ENCODE data around the gene ANKRD24.
"Not testable (repeated sequence)": the region's sequence is repeated elsewhere in the genome, so short reads cannot be mapped to it uniquely, and the experiment has no call there.

Gene ANKRD24

DNA sequence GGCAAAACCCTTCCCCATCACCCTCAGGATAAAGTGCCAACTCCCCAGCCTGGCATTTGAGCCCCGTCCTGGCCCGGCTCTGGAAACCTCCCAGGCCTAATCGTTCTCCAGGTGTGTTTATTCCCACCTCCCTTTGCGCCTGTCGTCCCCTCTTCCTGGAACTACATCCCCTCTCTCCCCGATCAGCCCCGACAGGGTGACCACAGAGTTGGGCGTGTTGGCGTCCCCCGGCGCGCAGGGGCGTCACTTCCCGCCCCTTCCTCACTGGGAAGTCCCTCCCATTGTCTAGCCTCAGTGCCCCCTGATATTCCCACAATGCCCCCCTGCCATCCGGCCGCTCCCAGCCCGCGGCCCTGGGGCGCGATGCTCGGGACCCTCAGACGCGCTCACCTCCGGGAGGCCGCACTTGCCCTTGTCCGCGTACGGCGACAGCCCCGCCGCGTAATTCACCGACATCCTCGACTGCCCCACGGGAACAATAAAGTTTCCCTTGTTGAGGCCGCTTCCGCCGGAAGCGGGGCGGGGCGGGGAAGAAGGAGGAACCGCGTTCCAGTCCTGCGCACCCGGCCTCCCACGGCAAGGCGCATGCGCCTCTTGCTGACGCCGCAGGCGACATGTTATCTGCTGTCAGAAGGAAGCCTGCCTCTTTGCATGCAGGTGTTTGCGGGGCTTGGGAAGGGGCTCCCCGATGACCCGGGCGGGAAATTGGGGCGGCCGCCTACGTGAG, at the start of gene ANKRD24, which contains the start of gene SIRT6:
Gene ANKRD24 (plus strand): TSS at position 606 of the 727 bp plus-strand sequence. CDS start 3,737 bp downstream, outside the sequence.
Gene SIRT6 (minus strand): TSS at position 480 of the 727 bp plus-strand sequence. CDS start 24 bp downstream, at position 456.
- DNase-seq, result peak; percentile 97

DNA sequence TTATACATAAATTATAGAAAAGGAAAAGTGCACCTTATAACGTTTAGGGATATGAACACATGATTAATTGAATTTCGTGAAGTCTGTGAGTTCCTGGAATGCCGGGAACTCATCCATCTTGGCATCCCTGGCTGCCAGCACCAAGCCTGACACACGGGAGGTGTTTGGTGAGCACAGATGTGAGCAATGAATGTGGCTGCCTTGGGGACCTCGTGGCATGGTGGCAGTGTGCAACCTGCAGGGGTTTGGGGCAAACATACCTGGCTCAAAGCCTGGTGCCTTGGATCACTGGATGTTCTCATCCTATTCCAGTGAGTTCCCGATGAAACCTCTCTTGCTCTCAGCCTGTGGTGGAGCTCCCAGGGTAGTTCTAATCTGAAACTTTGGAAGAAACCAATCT, 48.1 kb upstream of the ANKRD24 start:
- DNase-seq, result no peak

DNA sequence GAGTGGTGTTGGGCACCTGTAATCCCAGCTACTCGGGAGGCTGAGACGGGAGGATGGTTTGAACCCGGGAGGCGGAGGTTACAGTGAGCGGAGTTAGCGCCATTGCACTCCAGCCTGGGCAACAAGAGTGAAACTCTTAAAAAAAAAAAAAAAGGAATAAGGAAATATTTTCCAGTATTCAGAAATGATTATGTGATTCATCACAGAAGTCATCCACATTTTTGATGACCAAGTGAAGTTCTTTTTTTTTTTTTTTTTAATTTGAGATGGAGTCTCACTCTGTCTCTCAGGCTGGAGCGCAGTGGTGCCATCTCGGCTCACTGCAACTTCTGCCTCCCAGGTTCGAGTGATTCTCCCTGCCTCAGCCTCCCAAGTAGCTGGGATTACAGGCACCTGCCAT, 47.1 kb upstream of the ANKRD24 start:
- not testable (repeated sequence) for DNase-seq

DNA sequence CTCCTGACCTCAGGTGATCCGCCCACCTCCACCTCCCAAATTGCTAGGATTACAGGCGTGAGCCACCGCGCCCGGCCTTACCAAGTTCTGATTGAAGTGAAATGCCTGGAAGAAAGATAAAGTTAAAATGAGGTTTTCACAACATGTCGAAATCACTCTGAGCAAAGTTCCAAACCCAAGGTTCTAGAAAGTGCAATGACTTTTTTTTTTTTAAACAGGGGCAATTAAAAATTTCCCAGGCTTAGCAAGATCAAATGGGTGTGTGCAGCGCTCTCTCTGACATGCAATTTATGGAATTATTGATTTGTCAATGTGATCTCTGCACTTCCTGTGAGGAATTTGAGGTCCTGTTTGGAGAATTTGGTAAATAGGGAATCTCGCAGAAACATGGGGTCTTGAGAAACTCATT, 45.8 kb upstream of the ANKRD24 start:
- DNase-seq, result no peak

DNA sequence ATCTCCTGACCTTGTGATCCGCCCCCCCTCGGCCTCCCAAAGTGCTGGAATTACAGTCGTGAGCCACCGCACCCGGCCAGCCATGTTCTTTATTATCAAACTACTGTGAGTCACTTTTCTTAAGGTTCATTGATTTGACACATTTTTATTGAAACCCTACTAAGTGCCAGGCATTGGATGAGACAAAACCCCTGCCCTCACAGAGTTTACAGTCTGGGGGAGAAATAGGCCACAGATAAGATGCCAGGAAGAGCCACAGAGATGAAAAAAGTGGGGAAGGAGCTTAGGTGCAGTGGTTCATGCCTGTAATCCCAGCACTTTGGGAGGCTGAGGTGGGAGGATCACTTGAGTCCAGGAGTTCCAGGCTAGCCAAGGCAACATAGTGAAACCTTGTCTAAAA, 44.0 kb upstream of the ANKRD24 start:
- DNase-seq, result no peak

DNA sequence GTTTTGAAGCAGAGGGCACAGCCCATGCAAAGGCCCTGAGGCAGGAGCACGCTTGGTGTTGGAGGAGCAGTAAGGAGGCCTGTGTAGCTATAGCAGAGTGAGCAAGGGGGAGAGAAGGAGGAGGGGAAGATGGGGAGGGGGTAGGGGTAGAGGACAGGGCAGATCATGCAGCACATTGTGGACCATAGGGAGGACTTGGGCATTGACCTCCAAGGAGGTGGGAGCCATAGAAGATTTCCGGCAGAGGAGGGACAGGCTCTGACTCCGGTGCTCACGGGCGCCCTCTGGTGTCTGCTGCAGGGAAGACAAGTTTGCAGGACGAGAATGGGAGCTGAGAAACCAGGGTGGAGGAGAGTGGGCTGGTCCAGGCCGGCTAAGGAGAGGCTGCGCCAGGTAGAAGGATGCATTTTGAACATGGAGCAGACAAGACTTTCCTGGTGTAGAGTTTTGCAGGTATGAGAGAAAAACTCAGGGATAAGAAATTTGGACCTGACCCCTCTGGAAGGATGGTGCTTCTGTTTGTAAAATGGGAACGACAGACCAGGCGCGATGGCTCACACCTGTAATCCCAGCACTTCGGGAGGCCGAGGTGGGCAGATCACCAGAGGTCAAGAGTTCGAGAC, 42.8 kb upstream of the ANKRD24 start:
- peak; percentile 86 for DNase-seq

DNA sequence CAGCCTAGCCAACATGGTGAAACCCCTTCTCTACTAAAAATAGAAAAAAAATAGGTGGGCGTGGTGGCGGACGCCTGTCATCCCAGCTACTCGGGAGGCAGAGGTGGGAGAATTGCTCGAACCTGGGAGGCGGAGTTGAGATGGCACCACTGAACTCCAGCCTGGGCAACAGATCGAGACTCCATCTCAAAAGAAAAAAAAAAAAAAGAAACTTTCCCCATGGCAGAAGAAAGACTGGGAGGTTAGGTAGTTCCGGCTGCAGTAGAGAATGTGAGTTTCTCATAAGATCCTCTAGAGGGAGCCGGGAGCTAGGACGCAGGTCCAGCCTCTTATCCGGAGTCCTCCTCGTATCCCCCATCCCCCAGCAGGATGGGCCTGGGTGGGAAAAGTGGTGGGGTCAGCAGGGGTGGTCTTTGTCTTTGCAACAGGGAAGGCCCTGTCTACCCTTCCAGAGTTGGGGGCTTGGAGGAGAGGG, 42.2 kb upstream of the ANKRD24 start:
- DNase-seq, result peak; percentile 90

DNA sequence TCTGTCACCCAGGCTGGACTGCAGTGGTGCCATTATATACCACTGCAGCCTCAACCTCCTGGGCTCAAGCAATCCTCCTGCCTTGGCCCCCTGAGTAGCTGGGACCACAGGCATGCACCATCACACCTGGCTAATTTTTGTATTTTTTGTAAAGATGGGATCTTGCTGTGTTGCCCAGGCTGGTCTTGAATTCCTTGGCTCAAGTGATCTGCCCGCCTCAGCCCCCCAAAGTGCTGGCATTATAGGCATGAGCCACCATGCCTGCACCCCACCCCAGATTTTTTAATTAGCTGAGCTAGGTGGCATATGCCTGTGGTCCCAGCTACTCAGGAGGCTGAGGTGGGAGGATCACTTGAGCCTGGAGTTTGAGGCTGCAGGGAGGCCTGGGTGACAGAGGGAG, 39.6 kb upstream of the ANKRD24 start:
- not testable (repeated sequence) for DNase-seq

DNA sequence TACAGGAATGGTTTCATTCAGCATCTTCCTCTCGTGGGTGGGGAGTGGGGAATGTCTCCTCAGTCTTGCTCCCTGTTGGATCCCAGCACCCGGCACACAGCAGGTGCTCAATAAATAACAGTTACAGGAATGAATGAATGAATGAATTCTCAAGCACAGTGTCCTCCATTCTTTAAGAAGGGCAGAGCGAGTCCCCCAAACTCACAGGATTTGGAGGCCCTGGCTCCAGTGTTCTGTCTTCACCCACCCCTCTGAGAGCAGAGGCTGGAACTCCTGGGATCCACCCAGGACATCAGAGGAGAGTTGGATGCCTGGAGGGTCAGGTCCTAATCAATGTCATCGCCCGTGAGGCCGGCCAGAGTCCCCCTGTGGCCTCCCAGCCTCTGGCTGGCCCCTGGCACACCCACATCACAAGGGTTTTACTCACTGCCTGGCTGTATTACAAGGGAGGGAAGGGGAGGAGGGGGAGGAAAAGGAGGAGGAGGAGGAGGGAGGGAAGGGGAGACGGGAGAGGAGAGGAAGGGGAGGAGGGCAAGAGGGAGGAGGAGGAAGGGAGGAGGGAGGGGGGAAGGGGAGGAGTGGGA, 37.7 kb upstream of the ANKRD24 start:
- DNase-seq, result no peak

DNA sequence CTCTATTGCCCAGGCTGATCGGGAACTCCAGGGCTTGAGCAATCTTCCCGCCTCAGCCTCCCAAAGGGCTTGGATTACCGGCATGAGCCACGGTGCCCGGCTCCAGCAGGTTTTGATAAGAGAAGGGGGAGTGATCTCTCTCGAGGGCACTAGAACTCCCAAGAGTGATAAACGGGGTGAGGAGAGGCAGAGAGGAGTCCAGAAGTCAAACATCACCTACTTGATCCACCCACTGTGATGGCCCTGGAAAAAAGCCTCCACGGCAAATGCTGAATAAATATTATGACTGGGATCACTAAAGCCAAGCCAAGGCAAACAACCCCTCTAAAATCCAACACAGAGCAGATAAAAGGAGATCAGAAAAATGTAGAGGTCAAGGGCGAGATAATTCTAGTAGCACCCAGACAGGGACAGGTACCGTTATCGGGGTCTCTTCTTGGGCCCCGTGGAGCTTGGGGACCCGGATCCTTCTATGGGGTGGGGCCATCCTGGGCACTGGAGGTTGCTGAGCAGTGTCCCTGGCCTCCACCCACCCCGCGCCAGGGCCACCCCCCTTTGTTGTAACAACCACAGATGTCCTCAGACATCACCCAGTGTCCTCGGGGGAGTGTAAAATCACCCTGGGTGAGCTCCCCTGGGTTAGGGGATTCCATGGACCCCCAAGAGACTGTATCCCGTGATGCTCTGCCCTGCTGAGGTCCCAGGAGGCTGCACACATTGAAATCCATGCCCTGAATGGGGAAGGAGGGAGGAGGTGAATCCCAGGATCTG, 32.8 kb upstream of the ANKRD24 start:
- DNase-seq, result no peak

DNA sequence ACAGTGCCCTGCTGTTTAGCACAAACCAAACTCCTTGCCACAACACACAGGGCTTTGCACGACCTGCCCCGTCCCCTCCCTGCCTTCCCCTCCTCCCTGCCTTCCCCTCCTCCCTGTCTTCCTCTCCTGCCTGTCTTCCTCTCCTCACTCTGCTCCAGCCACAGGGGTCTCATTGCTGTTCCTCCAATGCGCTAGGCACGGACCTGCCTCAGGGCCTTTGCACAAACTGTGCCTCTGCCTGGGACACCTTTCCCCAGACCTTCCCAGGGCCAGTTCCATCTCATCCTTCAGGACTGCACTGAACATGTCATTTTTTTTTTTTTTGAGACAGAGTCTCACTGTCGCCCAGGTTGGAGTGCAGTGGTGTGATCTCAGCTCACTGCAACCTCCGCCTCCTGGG, 30.9 kb upstream of the ANKRD24 start:
- no peak for DNase-seq

DNA sequence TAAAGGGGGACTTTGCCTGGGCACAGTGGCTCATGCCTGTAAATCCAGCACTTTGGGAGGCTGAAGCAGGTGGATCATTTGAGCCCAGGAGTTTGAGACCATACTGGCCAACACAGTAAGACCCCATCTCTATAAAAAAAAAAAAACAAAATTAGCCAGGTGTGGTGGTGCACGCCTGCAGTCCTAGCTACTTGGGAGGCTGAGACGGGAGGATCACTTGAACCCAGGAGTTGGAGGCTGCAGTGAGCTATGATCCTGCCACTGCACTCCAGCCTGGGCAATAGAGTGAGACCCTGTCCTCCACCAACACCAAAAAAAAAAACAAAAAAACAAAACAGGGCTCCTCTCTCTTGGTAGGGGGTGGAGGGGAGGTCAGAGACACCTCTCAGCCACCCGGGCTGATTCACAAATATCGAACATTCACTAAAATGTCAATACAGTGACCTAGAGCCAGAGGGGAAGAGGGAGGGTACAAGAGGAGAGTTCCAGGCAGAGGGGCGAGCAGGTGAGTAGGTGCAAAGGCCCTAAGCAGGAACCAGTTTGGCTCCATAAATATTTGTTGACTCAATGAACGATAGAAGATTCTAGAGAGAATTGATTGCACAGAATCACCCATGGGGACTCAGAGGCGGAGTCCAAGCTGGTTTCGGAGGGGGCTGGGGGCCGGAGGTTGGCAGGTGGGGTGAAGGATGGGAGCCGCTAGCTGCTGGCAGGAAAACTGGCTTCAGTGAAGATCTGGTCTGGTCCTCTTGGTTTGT, 30.1 kb upstream of the ANKRD24 start:
- DNase-seq, result no peak

DNA sequence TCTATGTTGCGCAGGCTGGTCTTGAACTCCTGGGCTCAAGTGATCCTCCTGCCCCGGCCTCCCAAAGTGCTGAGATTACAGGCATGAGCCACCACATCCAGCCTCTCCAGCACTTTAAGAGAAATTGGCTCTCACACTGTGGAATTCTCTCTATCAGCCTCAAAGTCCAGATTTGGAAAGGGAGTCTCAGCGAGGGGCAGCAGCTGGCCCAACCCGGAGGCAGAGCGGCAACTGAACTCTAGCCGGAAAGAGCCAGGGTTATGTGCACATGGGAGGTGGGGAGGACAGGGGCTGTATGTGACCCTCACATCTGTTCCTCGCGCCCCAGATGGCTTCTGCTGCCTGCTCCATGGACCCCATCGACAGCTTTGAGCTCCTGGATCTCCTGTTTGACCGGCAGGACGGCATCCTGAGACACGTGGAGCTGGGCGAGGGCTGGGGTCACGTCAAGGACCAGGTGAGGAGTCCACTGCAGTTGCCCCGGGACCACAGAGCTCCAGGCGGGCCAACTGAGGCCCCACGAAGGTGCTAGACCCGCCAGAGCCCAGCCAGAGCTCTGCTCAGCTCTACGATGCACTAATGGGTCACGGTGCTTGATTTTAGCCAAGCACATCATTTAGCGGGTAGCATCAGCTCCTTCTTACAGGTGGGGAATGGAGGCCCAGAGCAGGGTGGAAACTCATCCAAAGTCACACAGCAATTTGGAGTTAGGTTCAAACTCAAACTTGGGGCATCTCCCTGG, 27.7 kb upstream of the ANKRD24 start:
- DNase-seq, result no peak

DNA sequence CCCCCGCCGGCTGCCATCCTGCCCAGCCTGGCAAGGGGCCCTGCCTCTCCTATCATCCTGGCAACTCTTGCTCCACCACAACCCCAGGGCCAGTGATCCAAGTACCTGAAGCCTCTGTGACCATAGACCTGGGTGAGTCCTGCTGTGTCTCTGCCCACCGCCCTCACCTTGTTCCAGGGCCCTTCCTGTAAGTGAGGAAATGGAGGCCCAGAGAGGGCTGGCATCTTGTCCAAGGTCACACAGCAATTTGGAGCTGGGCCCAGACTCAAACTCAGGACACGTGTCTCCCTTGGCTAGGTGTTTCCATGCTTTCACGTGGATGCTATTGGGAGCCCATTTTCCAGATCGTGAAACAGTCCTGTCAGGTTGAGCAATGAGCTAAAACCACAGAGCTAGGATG, 25.3 kb upstream of the ANKRD24 start:
- no peak for DNase-seq

DNA sequence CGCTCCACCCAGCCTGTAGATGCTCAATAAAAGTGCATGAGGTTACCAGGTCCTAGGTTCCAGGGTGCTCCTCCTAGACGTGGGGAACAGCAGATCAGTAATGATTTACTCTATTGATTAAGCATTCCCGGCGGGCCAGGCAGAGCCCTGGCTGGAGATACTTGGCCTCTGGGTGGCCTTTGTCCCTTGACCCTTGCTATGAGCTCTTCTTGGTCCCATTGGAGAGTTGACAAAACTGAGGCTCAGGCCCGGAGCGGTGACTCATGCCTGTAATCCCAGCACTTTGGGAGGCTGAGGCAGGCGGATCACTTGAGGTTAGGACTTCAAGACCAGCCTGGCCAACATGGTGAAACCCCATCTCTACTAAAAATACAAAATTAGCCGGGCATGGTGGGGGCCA, 24.5 kb upstream of the ANKRD24 start:
- DNase-seq, result not testable (repeated sequence)

DNA sequence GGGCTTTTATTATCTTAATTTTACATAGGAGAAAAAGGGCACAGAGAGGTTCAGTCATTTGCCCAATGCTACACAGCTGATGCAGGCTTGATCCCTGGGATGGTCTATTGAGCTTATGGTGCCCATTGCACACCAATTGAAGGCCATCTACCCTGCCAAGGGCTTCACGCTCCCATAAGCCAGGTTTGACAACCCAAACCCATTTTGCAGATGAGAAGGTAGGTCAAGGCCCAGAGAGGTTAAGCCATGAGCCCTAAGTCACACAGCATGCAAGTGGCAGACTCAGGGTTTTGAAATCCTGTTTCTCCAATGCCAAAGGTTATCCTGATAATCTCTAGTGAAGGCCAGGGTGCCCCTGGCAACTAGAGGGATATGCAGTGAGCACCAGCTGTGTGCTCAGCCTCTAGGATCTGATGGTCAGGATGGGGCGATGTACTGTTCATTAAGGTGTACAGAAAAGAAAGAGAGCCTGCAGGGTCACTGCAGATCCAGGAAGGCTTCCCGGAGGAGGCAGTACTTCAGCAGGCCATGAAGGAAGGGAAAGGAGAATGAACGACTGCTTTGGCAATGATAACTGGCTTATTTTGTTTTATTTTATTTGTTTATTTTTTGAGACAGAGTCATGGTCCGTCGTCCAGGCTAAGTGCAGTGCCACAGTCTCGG, 20.9 kb upstream of the ANKRD24 start:
- no peak for DNase-seq

DNA sequence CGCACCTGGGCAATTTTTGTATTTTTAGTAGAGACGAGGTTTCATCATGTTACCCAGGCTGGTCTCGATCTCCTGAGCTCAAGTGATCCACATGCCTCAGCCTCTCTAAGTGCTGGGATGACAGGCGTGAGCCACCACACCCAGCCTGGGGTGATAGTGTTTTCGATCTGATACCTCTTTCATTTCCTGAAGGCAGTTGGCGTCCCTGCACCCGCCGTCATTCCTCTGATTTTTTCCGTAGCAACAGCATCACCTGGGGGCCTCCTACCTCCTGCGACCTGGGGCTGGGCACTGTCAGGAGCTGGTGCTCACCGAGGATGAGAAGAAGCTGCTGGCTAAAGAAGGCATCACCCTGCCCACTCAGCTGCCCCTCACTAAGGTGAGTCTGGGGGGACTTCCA, 18.2 kb upstream of the ANKRD24 start:
- DNase-seq, result no peak

DNA sequence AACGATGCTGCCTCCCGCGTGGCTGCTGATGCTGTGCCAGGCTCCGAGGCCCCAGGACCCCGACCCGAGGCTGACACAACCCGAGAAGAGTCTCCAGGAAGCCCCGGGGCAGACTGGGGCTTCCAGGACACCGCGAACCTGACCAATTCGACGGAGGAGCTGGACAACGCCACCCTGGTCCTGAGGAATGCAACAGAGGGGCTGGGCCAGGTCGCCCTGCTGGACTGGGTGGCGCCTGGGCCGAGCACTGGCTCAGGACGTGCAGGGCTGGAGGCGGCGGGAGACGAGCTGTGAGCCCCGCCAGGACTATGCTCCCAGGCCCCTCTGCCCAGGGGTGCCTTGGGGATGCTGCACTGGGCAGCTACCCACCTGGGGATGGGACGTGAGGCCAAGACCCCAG, 10.8 kb upstream of the ANKRD24 start:
- no peak for DNase-seq

DNA sequence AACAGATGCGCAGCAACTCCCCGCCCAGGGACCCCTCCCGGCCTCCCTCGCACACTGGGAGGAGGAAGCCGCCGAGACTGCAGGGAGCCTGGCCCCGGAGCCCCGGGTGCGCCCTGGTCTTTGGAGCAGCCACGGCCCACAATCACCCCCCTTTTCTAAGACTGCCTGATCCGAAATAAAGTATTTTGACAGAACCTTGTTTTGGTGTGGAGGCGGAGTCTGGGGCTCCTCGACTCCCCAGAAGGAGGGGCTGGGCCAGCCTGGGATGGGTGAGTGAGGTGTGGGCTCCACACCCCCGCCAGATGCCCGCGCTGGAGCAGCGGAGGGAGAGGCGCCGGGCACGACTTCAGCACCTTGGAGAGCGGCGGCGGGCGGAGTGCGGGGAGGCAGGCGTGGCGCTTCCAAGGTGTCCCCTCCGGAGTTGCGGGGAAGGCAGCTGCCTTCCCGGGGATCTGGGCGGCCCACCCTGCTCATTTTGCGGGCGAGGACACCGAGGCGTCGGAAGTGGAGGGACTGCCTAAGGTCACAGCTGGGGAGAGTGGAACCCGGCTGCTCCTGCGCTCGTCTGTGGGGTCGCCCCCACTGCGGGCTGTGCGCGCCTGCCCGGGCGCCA, 9.5 kb upstream of the ANKRD24 start:
- DNase-seq, result peak; percentile 79

DNA sequence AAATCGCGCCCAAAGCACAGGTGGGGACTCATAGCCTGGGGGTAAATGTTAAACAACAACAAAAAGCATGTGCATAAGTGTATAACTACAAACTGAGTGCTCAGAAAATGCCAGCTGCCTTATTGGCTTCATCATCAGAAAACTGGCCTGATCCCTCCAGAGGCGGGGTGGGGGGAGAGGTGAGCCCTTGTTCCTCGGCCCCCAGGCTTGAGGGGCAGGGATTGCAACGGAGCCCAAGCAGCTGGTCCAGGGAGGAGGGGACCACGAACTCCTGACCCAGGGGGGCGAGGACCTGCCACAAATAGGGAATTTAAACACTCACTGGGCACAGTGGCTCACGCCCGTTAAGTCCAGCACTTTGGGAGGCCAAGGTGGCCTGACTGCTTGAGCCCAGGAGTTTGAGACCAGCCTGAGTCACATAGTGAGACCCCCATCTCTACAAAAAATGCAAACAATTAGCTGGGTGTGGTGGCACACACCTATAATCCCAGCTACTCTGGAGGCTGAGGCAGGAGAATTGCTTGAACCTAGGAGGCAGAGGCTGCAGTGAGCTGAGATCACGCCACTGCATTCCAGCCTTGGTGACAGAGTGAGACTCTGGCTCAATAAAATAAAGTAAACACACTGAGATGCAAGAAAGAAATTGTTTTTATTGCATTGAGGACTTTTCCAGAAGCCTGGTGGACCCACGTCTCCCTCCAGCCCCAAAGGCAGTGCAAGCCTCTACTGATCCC, 8.8 kb upstream of the ANKRD24 start:
- DNase-seq, result no peak
